IMR-90 (cell line): ENCODE measurements around the gene LAMA4. TPM values are rescaled to one million over a fixed set of nuclear protein-coding genes. Genes with fewer than 3 reads are reported as not detected.

Source experiments
- ATAC-seq: fragments of 200-7000 bp; cut with Tn5 transposase; 2 replicates; pipeline ENCODE4 v1.9.1; 2020; ENCODE audit warnings: low read depth, mild to moderate bottlenecking, moderate library complexity
- BruUV-seq: library from RNA; stranded (reverse); fragments of 400-500 nt; replicated peaks from 2 replicates; lab custom pipeline; 2021; lab: Mats Ljungman, UMichigan
- CTCF ChIA-PET: fragments of 300-600 bp; formaldehyde crosslinking; extraction: SDS; loops from one replicate; lab custom pipeline; 2021; ENCODE audit warnings: antibody characterized with exemption; lab: Yijun Ruan, JAX
- POLR2A ChIA-PET: fragments of 300-600 bp; sonication (Branson Sonifier 250); formaldehyde crosslinking; loops from one replicate; lab custom pipeline; 2022; ENCODE audit warnings: antibody characterized with exemption; ENCODE audit not compliant: unreplicated experiment; lab: Charles Lee
- DNase-seq: peaks from one replicate; pipeline ENCODE4 v3.0.0; 2013
- H2AFZ ChIP-seq: replicated peaks from 2 replicates; pipeline ENCODE3; 2013; ENCODE audit warnings: low read length, mild to moderate bottlenecking; ENCODE audit not compliant: poor library complexity
- H2AK5ac ChIP-seq: 2 replicates; pipeline ENCODE4 v1.6.1; 2013; ENCODE audit warnings: low read depth, low read length, inconsistent platforms
- H2AK9ac ChIP-seq: replicated peaks from 2 replicates; pipeline ENCODE3; 2013; ENCODE audit warnings: mild to moderate bottlenecking, low read depth, low read length, moderate library complexity; ENCODE audit not compliant: poor library complexity
- H2BK120ac ChIP-seq: 2 replicates; pipeline ENCODE4 v1.6.1; 2013; ENCODE audit warnings: low read depth, low read length, inconsistent platforms
- H2BK15ac ChIP-seq: 3 replicates; pipeline ENCODE4 v1.6.1; 2013; ENCODE audit warnings: low read depth, low read length, inconsistent platforms
- H2BK20ac ChIP-seq: 2 replicates; pipeline ENCODE4 v1.6.1; 2013; ENCODE audit warnings: low read depth, mild to moderate bottlenecking, inconsistent platforms, low read length, moderate library complexity
- H2BK5ac ChIP-seq: 2 replicates; pipeline ENCODE4 v1.6.1; 2013; ENCODE audit warnings: mild to moderate bottlenecking, low read depth, low read length, inconsistent platforms; ENCODE audit not compliant: poor library complexity, severe bottlenecking
- H3K14ac ChIP-seq: replicated peaks from 2 replicates; pipeline ENCODE4 v1.6.1; 2013; ENCODE audit warnings: low read depth, low read length, inconsistent platforms
- H3K18ac ChIP-seq: 2 replicates; pipeline ENCODE4 v1.6.1; 2013; ENCODE audit warnings: low read depth, low read length, control low read depth
- H3K23ac ChIP-seq: 2 replicates; pipeline ENCODE4 v1.6.1; 2013; ENCODE audit warnings: low read depth, low read length, inconsistent platforms
- H3K27ac ChIP-seq: 2 replicates; pipeline ENCODE4 v1.5.1; 2013; ENCODE audit warnings: mild to moderate bottlenecking, control low read depth, low read length; ENCODE audit not compliant: insufficient read depth
- H3K27me3 ChIP-seq: 2 replicates; pipeline ENCODE4 v1.6.1; 2013; ENCODE audit warnings: low read length; ENCODE audit not compliant: control insufficient read depth, insufficient read depth
- H3K36me3 ChIP-seq: 2 replicates; pipeline ENCODE4 v1.6.1; 2013; ENCODE audit warnings: low read length, mixed read lengths; ENCODE audit not compliant: control insufficient read depth, insufficient read depth
- H3K4ac ChIP-seq: 2 replicates; pipeline ENCODE4 v1.6.1; 2013; ENCODE audit warnings: low read depth, low read length, inconsistent platforms
- H3K4me1 ChIP-seq: 2 replicates; pipeline ENCODE4 v1.6.1; 2013; ENCODE audit warnings: low read length, mixed read lengths; ENCODE audit not compliant: control insufficient read depth, insufficient read depth
- H3K4me2 ChIP-seq: 2 replicates; pipeline ENCODE4 v1.6.1; 2013; ENCODE audit warnings: low read depth, mild to moderate bottlenecking, control low read depth, low read length, moderate library complexity
- H3K4me3 ChIP-seq: 2 replicates; pipeline ENCODE4 v1.5.1; 2013; ENCODE audit warnings: low read depth, mild to moderate bottlenecking, control low read depth, low read length, moderate library complexity; ENCODE audit not compliant: insufficient read depth
- H3K56ac ChIP-seq: 2 replicates; pipeline ENCODE4 v1.6.1; 2013; ENCODE audit warnings: low read length, inconsistent platforms; ENCODE audit not compliant: insufficient read depth; ENCODE audit errors: extremely low read depth
- H3K79me1 ChIP-seq, 2 experiments: 2 replicates each; pipeline ENCODE4 v1.6.1; 2013; ENCODE audit warnings: low read length in 2 of 2, inconsistent platforms in 1 of 2, low read depth in 1 of 2
- H3K9ac ChIP-seq: 2 replicates; pipeline ENCODE4 v1.6.1; 2013; ENCODE audit warnings: low read depth, low read length, control low read depth
- H3K9me1 ChIP-seq: 2 replicates; pipeline ENCODE4 v1.6.1; 2013; ENCODE audit warnings: low read length, inconsistent platforms; ENCODE audit not compliant: insufficient read depth
- H3K9me3 ChIP-seq: 2 replicates; pipeline ENCODE4 v1.6.1; 2013; ENCODE audit warnings: low read length; ENCODE audit not compliant: control insufficient read depth, insufficient read depth
- H4K20me1 ChIP-seq: 2 replicates; pipeline ENCODE4 v1.6.1; 2013; ENCODE audit warnings: low read length, inconsistent platforms; ENCODE audit not compliant: insufficient read depth
- H4K5ac ChIP-seq: 2 replicates; pipeline ENCODE4 v1.6.1; 2013; ENCODE audit warnings: mild to moderate bottlenecking, low read depth, low read length, control low read depth
- H4K8ac ChIP-seq, 2 experiments: 2 replicates each; pipeline ENCODE4 v1.6.1; 2013; ENCODE audit warnings: low read depth in 2 of 2, low read length in 2 of 2, control low read depth in 1 of 2, inconsistent platforms in 1 of 2
- H4K91ac ChIP-seq: 2 replicates; pipeline ENCODE4 v1.6.1; 2013; ENCODE audit warnings: low read depth, low read length, inconsistent platforms; ENCODE audit not compliant: insufficient read depth
- BHLHE40 ChIP-seq: fragments of 150-350 bp; IDR thresholded peaks from 2 replicates; pipeline ENCODE4 v1.6.1; 2016; ENCODE audit warnings: mild to moderate bottlenecking, low read depth, low read length
- CEBPB ChIP-seq: IDR thresholded peaks from 2 replicates; pipeline ENCODE4 v1.6.1; 2012; ENCODE audit warnings: low read depth, low read length, improper control_type of control experiment
- CHD1 ChIP-seq: IDR thresholded peaks from 2 replicates; pipeline ENCODE4 v1.6.1; 2012; ENCODE audit warnings: low read depth, low read length, improper control_type of control experiment
- MAFK ChIP-seq: IDR thresholded peaks from 2 replicates; pipeline ENCODE4 v1.6.1; 2012; ENCODE audit warnings: low read depth, low read length, improper control_type of control experiment
- MXI1 ChIP-seq: IDR thresholded peaks from 2 replicates; pipeline ENCODE4 v1.6.1; 2012; ENCODE audit warnings: low read depth, mild to moderate bottlenecking, low read length, moderate library complexity, borderline replicate concordance
- RAD21 ChIP-seq: IDR thresholded peaks from 2 replicates; pipeline ENCODE4 v1.6.1; 2012; ENCODE audit warnings: low read length, improper control_type of control experiment
- RCOR1 ChIP-seq: IDR thresholded peaks from 2 replicates; pipeline ENCODE4 v1.6.1; 2012; ENCODE audit warnings: mild to moderate bottlenecking, low read length, improper control_type of control experiment; ENCODE audit not compliant: insufficient replicate concordance
- RFX5 ChIP-seq: IDR thresholded peaks from 2 replicates; pipeline ENCODE4 v1.8.0; 2012; ENCODE audit warnings: low read depth, mild to moderate bottlenecking, low read length, moderate library complexity
- SMC3 ChIP-seq: fragments of 150-350 bp; IDR thresholded peaks from 2 replicates; pipeline ENCODE4 v1.6.1; 2016; ENCODE audit warnings: low read depth, mild to moderate bottlenecking, antibody characterized with exemption, low read length, moderate library complexity
- WGBS, 2 experiments: methylation state at CpG; one replicate each; pipeline versions ENCODE4 v1.1.5 to v1.1.7; 2013; ENCODE audit warnings: missing lambda C conversion rate in 2 of 2; ENCODE audit not compliant: insufficient read length in 1 of 2; ENCODE audit errors: extremely low coverage in 2 of 2; 5-methylcytosine and 5-hydroxymethylcytosine counted together
- dilution Hi-C: fragments of 300-500 bp; cut with HindIII; formaldehyde crosslinking; loops from one replicate; pipeline ENCODE4 v1.14.3; 2018; ENCODE audit warnings: low sequenced_read_pairs; ENCODE audit not compliant: unreplicated experiment
- in situ Hi-C: fragments of 300-500 bp; cut with MboI; formaldehyde crosslinking; loops from 3 replicates; pipeline ENCODE4 v1.14.3; 2019; ENCODE audit warnings: low sequenced_read_pairs, inconsistent platforms, mixed read lengths
- intact Hi-C: fragments of 100-400 bp; cut with micrococcal nuclease; formaldehyde crosslinking; loops from 2 replicates; pipeline ENCODE4 v1.10.0; 2022
- polyA plus RNA-seq, 3 experiments: library from polyadenylated mRNA; depleted of rRNA; stranded (reverse); fragments of >200 nt; gene quantifications; 2 replicates each; pipeline ENCODE4 v1.2.3, GENCODE V29; 2012; ENCODE audit warnings: low replicate concordance in 1 of 3
- total RNA-seq: library from RNA; depleted of rRNA; stranded (reverse); fragments of >200 nt; gene quantifications from 2 replicates; pipeline ENCODE4 v1.2.3, GENCODE V29; 2012
- TF ChIP-seq, protein P1 (sequence below): fragments of 150-350 bp; IDR thresholded peaks from 2 replicates; pipeline ENCODE4 v1.6.1; 2017; ENCODE audit warnings: mild to moderate bottlenecking, antibody characterized with exemption, low read length, low read depth

The LAMA4 gene
- total and polyA plus RNA-seq, 2 of the 4 experiments (the other 2 are of a cell fraction): 33.9 to 35.8 TPM

GRCh38 chr6:112172540-112172939 lies 81.8 kb downstream of the LAMA4 start:
- TF ChIP-seq BHLHE40 (no peak), RFX5 (no peak), RAD21 (no peak), SMC3 (no peak), MAFK (no peak), CEBPB (no peak), RCOR1 (no peak), MXI1 (no peak), CHD1 (no peak)
- TF ChIP-seq, protein P1, sequence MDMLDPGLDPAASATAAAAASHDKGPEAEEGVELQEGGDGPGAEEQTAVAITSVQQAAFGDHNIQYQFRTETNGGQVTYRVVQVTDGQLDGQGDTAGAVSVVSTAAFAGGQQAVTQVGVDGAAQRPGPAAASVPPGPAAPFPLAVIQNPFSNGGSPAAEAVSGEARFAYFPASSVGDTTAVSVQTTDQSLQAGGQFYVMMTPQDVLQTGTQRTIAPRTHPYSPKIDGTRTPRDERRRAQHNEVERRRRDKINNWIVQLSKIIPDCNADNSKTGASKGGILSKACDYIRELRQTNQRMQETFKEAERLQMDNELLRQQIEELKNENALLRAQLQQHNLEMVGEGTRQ: no peak
- Histone ChIP-seq H3K79me1 (no peaks in the 10 kb centered on the region), H3K27me3 (no peaks in the 10 kb centered on the region), H4K8ac (no peak overlapping the region), H2AK9ac (no peak overlapping the region), H3K4me2 (no peak overlapping the region), H3K27ac (no peak overlapping the region), H2BK15ac (no peak overlapping the region), H3K23ac (no peak overlapping the region), H2AK5ac (no peak overlapping the region), H3K4ac (no peak overlapping the region), H2BK120ac (no peak overlapping the region), H3K9me3 (no peaks in the 10 kb centered on the region), H3K9me1 (no peaks in the 10 kb centered on the region; the same call in 1 of the 2 replicates), H3K36me3 (peaks cover 53% of the 10 kb centered on the region), H4K91ac (no peak overlapping the region), H3K18ac (no peak overlapping the region), H3K9ac (no peak overlapping the region), H3K4me1 (no peaks in the 10 kb centered on the region), H2BK20ac (no peak overlapping the region), H3K4me3 (no peak overlapping the region), H2AFZ (no peak overlapping the region), H4K20me1 (no peaks in the 10 kb centered on the region), H3K14ac (no peak overlapping the region), H2BK5ac (no peak overlapping the region), H3K56ac (no peak overlapping the region), H4K5ac (no peak overlapping the region)
- dilution Hi-C loops: no loop called here
- 82% methylated on average over 4 of the region's 7 CpGs; no CpG with 5 or more reads in 1 of the 2 experiments for WGBS, 2 experiments
- no peak for DNase-seq
- intact Hi-C loops: no loop called here
- CTCF ChIA-PET: interaction anchor here (0.8 kb wide), 1 partner anchor 85 kb away, joined by 3 read pairs; the partner anchor contains the start of genes FAM229B and TUBE1
- no TSS peak for BruUV-seq
- in situ Hi-C loops: no loop called here
- ATAC-seq: no peak
- POLR2A ChIA-PET: no interaction called here
